Thoracic aorta (tissue), 2 donors: ENCODE data around the gene LRRC74B. TPM values are rescaled to one million over a fixed set of nuclear protein-coding genes. Genes with fewer than 3 reads are reported as not detected.
"Not testable (repeated sequence)": the region's sequence is repeated elsewhere in the genome, so short reads cannot be mapped to it uniquely, and the experiment has no call there.

Experiments
- ATAC-seq: fragments of 150-250 bp; one replicate; pipeline ENCODE4 v1.8.0; 2017; ENCODE audit warnings: low read depth; ENCODE audit not compliant: insufficient number of reproducible peaks, low FRiP score
- DNase-seq: peaks from one replicate; pipeline ENCODE4 v3.0.0-alpha.2; 2020; ENCODE audit warnings: low spot score
- H3K27ac ChIP-seq, 2 donors: fragments of 200-600 bp; sonication (generic); 1 replicate in 1 of 2; 2 replicates in 1 of 2; pipeline ENCODE4 v1.5.1; 2016; ENCODE audit warnings: mild to moderate bottlenecking in 2 of 2, moderate library complexity in 2 of 2
- H3K27me3 ChIP-seq: fragments of 200-600 bp; sonication (generic); replicated peaks from 2 replicates; pipeline ENCODE4 v1.6.0; 2016; ENCODE audit warnings: mild to moderate bottlenecking; ENCODE audit not compliant: insufficient read depth
- H3K36me3 ChIP-seq: fragments of 200-600 bp; sonication (generic); one replicate; pipeline ENCODE4 v1.5.1; 2016
- H3K4me1 ChIP-seq, 2 donors: fragments of 200-600 bp; sonication (generic); 1 replicate in 1 of 2; 2 replicates in 1 of 2; pipeline versions ENCODE4 v1.5.1 to v1.6.0; 2016; ENCODE audit warnings: low read depth in 2 of 2, mild to moderate bottlenecking in 1 of 2; ENCODE audit not compliant: control insufficient read depth in 1 of 2
- H3K4me3 ChIP-seq: fragments of 200-600 bp; sonication (generic); 2 replicates; pipeline ENCODE4 v1.5.1; 2016; ENCODE audit warnings: mild to moderate bottlenecking
- H3K9me3 ChIP-seq: fragments of 200-600 bp; sonication (generic); 2 replicates; pipeline ENCODE4 v1.5.1; 2016
- CTCF ChIP-seq: fragments of 200-600 bp; sonication (generic); IDR thresholded peaks from one replicate; pipeline ENCODE4 v1.5.1; 2019; ENCODE audit warnings: antibody characterized with exemption
- total RNA-seq, 2 donors: library from RNA; depleted of rRNA; stranded (reverse); fragments of >200 nt; gene quantifications; one replicate each; pipeline versions ENCODE4 v1.1.0 to v1.2.3, GENCODE V29; 2016

Gene LRRC74B
- total RNA-seq, 2 donors from 2014 or later: not detected

- ATAC-seq: no peak
- no peaks in the 10 kb centered on the region for H3K27me3 ChIP-seq
- no peaks in the 10 kb centered on the region for H3K9me3 ChIP-seq
These were observed 41.4 kb downstream of the LRRC74B start for GRCh38 chr22:21087119-21087518.

GRCh38 chr22:21087926-21088325, 42.2 kb downstream of the LRRC74B start:
- H3K4me1 ChIP-seq, H3K27me3 ChIP-seq, H3K4me3 ChIP-seq, H3K27ac ChIP-seq, H3K36me3 ChIP-seq, DNase-seq, ATAC-seq, H3K9me3 ChIP-seq: not testable (repeated sequence)

More at GRCh38 chr22:21087119-21087518, 41.4 kb downstream of the LRRC74B start:
- Histone ChIP-seq H3K4me1 (no peaks in the 10 kb centered on the region), H3K36me3 (no peaks in the 10 kb centered on the region), H3K27ac (no peak overlapping the region), H3K4me3 (no peak overlapping the region)
- TF ChIP-seq CTCF: no peak
- DNase-seq: no peak

GRCh38 chr22:21091220-21091619, 45.5 kb downstream of the LRRC74B start:
- not testable (repeated sequence) for H3K9me3 ChIP-seq, H3K4me3 ChIP-seq, H3K27ac ChIP-seq, DNase-seq, H3K36me3 ChIP-seq, ATAC-seq, H3K4me1 ChIP-seq, H3K27me3 ChIP-seq

GRCh38 chr22:21092797-21093554, 47.2 kb downstream of the LRRC74B start:
- Histone ChIP-seq H3K36me3 (no peaks in the 10 kb centered on the region), H3K9me3 (no peaks in the 10 kb centered on the region), H3K4me3 (no peak overlapping the region), H3K27me3 (no peaks in the 10 kb centered on the region), H3K27ac (no peak overlapping the region), H3K4me1 (no peaks in the 10 kb centered on the region)
- no peak for ATAC-seq
- DNase-seq: no peak
- TF ChIP-seq CTCF: no peak

GRCh38 chr22:21093555-21094137, 47.9 kb downstream of the LRRC74B start:
- ATAC-seq, DNase-seq: not testable (repeated sequence)

GRCh38 chr22:21094911-21095772, 49.4 kb downstream of the LRRC74B start:
- ATAC-seq: no peak
- H3K27me3 ChIP-seq: no peaks in the 10 kb centered on the region
- H3K9me3 ChIP-seq: no peaks in the 10 kb centered on the region
- H3K4me1 ChIP-seq: no peaks in the 10 kb centered on the region
- no peaks in the 10 kb centered on the region for H3K36me3 ChIP-seq
- H3K27ac ChIP-seq: no peak overlapping the region
- no peak overlapping the region for H3K4me3 ChIP-seq
- TF ChIP-seq CTCF: no peak
- no peak for DNase-seq

More at GRCh38 chr22:21093555-21094137, 47.9 kb downstream of the LRRC74B start:
- not testable (repeated sequence) for H3K27ac ChIP-seq, H3K27me3 ChIP-seq, H3K4me3 ChIP-seq, H3K4me1 ChIP-seq, H3K36me3 ChIP-seq, H3K9me3 ChIP-seq
